ENCODE data around the gene USP17L18.
"Not testable (repeated sequence)": the region's sequence is repeated elsewhere in the genome, so short reads cannot be mapped to it uniquely, and the experiment has no call there.

The USP17L18 gene, protein sequence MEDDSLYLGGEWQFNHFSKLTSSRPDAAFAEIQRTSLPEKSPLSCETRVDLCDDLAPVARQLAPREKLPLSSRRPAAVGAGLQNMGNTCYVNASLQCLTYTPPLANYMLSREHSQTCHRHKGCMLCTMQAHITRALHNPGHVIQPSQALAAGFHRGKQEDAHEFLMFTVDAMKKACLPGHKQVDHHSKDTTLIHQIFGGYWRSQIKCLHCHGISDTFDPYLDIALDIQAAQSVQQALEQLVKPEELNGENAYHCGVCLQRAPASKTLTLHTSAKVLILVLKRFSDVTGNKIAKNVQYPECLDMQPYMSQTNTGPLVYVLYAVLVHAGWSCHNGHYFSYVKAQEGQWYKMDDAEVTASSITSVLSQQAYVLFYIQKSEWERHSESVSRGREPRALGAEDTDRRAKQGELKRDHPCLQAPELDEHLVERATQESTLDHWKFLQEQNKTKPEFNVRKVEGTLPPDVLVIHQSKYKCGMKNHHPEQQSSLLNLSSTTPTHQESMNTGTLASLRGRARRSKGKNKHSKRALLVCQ

DNA sequence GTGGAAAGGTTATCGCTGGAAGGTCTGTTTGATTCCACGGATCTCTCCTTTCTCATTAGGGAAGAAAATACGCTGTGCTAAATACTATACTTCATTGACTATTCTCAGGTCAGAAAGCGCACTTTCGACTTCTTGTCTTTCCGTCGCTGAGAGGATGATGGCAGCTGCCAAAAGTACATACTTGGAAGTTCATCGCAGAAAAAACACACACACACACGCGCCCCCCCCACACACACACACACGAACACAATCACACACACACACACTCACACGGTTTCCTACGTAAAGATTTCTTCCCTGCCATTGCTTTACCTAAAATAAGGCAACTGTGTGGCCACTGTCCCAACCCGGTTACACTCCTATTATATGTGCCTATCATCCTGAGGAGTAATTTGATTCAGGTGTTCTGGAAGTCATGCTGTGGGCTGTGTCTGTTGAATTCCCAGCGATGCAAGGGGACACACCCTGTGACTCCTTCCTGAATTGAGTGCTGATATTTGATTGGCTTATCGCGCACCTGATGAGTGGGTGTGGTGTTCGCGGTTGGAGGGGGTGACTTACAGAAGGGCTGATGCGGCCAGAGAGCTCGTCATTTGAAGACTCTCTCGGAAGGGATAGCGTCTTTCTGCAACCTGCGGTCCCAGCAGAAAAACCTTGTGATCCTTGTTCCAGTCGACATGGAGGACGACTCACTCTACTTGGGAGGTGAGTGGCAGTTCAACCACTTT is at the start of gene USP17L18:
TSS of gene USP17L18 (plus strand) at position 678 of the 728 bp plus-strand sequence. CDS start at position 678, 0 bp downstream.
- DNase-seq (ENCODE audit: low read depth, low spot score) = peak; percentile 1

DNA sequence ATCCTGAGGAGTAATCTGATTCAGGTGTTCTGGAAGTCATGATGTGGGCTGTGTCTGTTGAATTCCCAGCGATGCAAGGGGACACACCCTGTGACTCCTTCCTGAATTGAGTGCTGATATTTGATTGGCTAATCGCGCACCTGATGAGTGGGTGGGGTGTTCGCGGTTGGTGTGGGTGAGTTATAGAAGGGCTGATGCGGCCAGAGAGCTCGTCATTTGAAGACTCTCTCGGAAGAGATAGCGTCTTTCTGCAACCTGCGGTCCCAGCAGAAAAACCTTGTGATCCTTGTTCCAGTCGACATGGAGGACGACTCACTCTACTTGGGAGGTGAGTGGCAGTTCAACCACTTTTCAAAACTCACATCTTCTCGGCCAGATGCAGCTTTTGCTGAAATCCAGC is 38.1 kb upstream of the USP17L18 start, which contains the start of gene USP17L10:
TSS of gene USP17L10 (plus strand) at position 301 of the 400 bp plus-strand sequence. CDS start at position 301, 0 bp downstream.
- not testable (repeated sequence) for DNase-seq (ENCODE audit: low read depth, low spot score)

DNA sequence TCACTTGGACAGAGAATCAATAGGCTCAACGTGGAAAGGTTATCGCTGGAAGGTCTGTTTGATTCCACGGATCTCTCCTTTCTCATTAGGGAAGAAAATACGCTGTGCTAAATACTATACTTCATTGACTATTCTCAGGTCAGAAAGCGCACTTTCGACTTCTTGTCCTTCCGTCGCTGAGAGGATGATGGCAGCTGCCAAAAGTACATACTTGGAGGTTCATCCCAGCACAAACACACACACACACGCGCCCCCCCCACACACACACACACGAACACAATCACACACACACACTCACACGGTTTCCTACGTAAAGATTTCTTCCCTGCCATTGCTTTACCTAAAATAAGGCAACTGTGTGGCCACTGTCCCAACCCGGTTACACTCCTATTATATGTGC is 33.7 kb upstream of the USP17L18 start:
- DNase-seq (ENCODE audit: low read depth, low spot score) = not testable (repeated sequence)

DNA sequence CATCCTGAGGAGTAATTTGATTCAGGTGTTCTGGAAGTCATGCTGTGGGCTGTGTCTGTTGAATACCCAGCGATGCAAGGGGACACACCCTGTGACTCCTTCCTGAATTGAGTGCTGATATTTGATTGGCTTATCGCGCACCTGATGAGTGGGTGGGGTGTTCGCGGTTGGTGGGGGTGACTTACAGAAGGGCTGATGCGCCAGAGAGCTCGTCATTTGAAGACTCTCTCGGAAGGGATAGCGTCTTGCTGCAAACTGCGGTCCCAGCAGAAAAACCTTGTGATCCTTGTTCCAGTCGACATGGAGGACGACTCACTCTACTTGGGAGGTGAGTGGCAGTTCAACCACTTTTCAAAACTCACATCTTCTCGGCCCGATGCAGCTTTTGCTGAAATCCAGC is 33.3 kb upstream of the USP17L18 start, which contains the start of gene USP17L11:
TSS of gene USP17L11 (plus strand) at position 301 of the 400 bp plus-strand sequence. CDS start at position 301, 0 bp downstream.
- DNase-seq (ENCODE audit: low read depth, low spot score) = not testable (repeated sequence)

- not testable (repeated sequence) for DNase-seq (ENCODE audit: low read depth, low spot score)
Observed at GRCh38 chr4:9219852-9220251, 28.6 kb upstream of the USP17L18 start, which contains the start of gene USP17L12. Gene USP17L12, plus strand, starts transcription at chr4:9220152. Its CDS starts 0 bp downstream, at chr4:9220152.

DNA sequence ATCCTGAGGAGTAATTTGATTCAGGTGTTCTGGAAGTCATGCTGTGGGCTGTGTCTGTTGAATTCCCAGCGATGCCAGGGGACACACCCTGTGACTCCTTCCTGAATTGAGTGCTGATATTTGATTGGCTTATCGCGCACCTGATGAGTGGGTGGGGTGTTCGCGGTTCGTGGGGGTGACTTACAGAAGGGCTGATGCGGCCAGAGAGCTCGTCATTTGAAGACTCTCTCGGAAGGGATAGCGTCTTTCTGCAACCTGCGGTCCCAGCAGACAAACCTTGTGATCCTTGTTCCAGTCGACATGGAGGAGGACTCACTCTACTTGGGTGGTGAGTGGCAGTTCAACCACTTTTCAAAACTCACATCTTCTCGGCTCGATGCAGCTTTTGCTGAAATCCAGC is 23.8 kb upstream of the USP17L18 start, which contains the start of gene USP17L13:
TSS of gene USP17L13 (plus strand) at position 301 of the 400 bp plus-strand sequence. CDS start at position 301, 0 bp downstream.
- not testable (repeated sequence) for DNase-seq (ENCODE audit: low read depth, low spot score)

- not testable (repeated sequence) for DNase-seq (ENCODE audit: low read depth, low spot score)
Observed at GRCh38 chr4:9230249-9230648, 18.2 kb upstream of the USP17L18 start.

DNA sequence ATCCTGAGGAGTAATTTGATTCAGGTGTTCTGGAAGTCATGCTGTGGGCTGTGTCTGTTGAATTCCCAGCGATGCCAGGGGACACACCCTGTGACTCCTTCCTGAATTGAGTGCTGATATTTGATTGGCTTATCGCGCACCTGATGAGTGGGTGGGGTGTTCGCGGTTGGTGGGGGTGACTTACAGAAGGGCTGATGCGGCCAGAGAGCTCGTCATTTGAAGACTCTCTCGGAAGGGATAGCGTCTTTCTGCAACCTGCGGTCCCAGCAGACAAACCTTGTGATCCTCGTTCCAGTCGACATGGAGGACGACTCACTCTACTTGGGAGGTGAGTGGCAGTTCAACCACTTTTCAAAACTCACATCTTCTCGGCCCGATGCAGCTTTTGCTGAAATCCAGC is 14.3 kb upstream of the USP17L18 start, which contains the start of gene USP17L15:
TSS of gene USP17L15 (plus strand) at position 301 of the 400 bp plus-strand sequence. CDS start at position 301, 0 bp downstream.
- DNase-seq (ENCODE audit: low read depth, low spot score) = not testable (repeated sequence)

DNA sequence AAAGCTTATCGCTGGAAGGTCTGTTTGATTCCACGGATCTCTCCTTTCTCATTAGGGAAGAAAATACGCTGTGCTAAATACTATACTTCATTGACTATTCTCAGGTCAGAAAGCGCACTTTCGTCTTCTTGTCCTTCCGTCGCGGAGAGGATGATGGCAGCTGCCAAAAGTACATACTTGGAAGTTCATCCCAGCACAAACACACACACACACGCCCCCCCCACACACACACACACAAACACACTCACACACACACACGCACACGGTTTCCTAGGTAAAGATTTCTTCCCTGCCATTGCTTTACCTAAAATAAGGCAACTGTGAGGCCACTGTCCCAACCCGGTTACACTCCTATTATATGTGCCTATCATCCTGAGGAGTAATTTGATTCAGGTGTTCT is 10.0 kb upstream of the USP17L18 start:
- DNase-seq (ENCODE audit: low read depth, low spot score) = not testable (repeated sequence)

- DNase-seq (ENCODE audit: low read depth, low spot score) = not testable (repeated sequence)
Observed at GRCh38 chr4:9243579-9243978, 4.9 kb upstream of the USP17L18 start, which contains the start of gene USP17L17. Gene USP17L17, plus strand, starts transcription at chr4:9243879. Its CDS starts 0 bp downstream, at chr4:9243879.

DNA sequence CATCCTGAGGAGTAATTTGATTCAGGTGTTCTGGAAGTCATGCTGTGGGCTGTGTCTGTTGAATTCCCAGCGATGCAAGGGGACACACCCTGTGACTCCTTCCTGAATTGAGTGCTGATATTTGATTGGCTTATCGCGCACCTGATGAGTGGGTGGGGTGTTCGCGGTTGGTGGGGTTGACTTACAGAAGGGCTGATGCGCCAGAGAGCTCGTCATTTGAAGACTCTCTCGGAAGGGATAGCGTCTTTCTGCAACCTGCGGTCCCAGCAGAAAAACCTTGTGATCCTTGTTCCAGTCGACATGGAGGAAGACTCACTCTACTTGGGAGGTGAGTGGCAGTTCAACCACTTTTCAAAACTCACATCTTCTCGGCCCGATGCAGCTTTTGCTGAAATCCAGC is 4.6 kb downstream of the USP17L18 start, which contains the start of gene USP17L19:
TSS of gene USP17L19 (plus strand) at position 301 of the 400 bp plus-strand sequence. CDS start at position 301, 0 bp downstream.
- not testable (repeated sequence) for DNase-seq (ENCODE audit: low read depth, low spot score)

DNA sequence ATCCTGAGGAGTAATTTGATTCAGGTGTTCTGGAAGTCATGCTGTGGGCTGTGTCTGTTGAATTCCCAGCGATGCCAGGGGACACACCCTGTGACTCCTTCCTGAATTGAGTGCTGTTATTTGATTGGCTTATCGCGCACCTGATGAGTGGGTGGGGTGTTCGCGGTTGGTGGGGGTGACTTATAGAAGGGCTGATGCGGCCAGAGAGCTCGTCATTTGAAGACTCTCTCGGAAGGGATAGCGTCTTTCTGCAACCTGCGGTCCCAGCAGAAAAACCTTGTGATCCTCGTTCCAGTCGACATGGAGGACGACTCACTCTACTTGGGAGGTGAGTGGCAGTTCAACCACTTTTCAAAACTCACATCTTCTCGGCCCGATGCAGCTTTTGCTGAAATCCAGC is 9.4 kb downstream of the USP17L18 start, which contains the start of gene USP17L20:
TSS of gene USP17L20 (plus strand) at position 301 of the 400 bp plus-strand sequence. CDS start at position 301, 0 bp downstream.
- not testable (repeated sequence) for DNase-seq (ENCODE audit: low read depth, low spot score)

GRCh38 chr4:9262572-9262971 is 14.1 kb downstream of the USP17L18 start, which contains the start of gene USP17L21:
Gene USP17L21, plus strand, starts transcription at chr4:9262872. Its CDS starts 0 bp downstream, at chr4:9262872.
- DNase-seq (ENCODE audit: low read depth, low spot score) = not testable (repeated sequence)

GRCh38 chr4:9267319-9267718 is 18.9 kb downstream of the USP17L18 start, which contains the start of gene USP17L22:
Gene USP17L22, plus strand, starts transcription at chr4:9267619. Its CDS starts 0 bp downstream, at chr4:9267619.
- DNase-seq (ENCODE audit: low read depth, low spot score) = not testable (repeated sequence)

- DNase-seq (ENCODE audit: low read depth, low spot score) = peak; percentile 0
Observed at GRCh38 chr4:9271719-9272118, 23.3 kb downstream of the USP17L18 start.
